Endothelial cell of umbilical vein (primary cell): Measurements from ENCODE around the gene RAB11B. TPM values are rescaled to one million over a fixed set of nuclear protein-coding genes. Genes with fewer than 3 reads are reported as not detected.

Experiments
- BruUV-seq: library from RNA; stranded (reverse); fragments of 400-500 nt; replicated peaks from 2 replicates; lab custom pipeline; 2021; lab: Mats Ljungman, UMichigan
- CTCF ChIA-PET: fragments of 300-600, 350-600 bp; sonication (Branson Sonifier 250); formaldehyde crosslinking; loops from one replicate; lab custom pipeline; 2021; ENCODE audit warnings: antibody characterized with exemption, inconsistent platforms; lab: Charles Lee
- POLR2A ChIA-PET: fragments of 300-600, 350-600 bp; sonication (Branson Sonifier 250); formaldehyde crosslinking; loops from one replicate; lab custom pipeline; 2021; ENCODE audit warnings: antibody characterized with exemption, inconsistent platforms; lab: Charles Lee
- DNase-seq: peaks from one replicate; pipeline ENCODE4 v3.0.0-alpha.2; 2011; ENCODE audit warnings: low read depth, low spot score
- FAIRE-seq: peaks from 2 replicates; lab custom pipeline; 2011; peaks lifted over from hg19 to GRCh38; lab: Jason Lieb, UNC
- H2AFZ ChIP-seq: 2 replicates; pipeline ENCODE4 v1.6.0; 2012; ENCODE audit warnings: low read depth, low read length, control low read depth, inconsistent platforms
- H3K27ac ChIP-seq: 2 replicates; pipeline ENCODE4 v1.5.1; 2011; ENCODE audit warnings: low read depth, mild to moderate bottlenecking, control low read depth, low read length, moderate library complexity; ENCODE audit not compliant: insufficient read depth
- H3K27me3 ChIP-seq, 2 experiments: 2 replicates each; pipeline versions ENCODE4 v1.6.0 to v1.6.1; 2011; ENCODE audit warnings: low read length in 2 of 2, mixed read lengths in 1 of 2; ENCODE audit not compliant: control insufficient read depth in 2 of 2, insufficient read depth in 2 of 2
- H3K36me3 ChIP-seq, 2 experiments: 2 replicates in 1 of 2; 3 replicates in 1 of 2; pipeline ENCODE4 v1.5.1; 2011; ENCODE audit warnings: low read length in 2 of 2, mild to moderate bottlenecking in 1 of 2, moderate library complexity in 1 of 2; ENCODE audit not compliant: control insufficient read depth in 2 of 2, insufficient read depth in 2 of 2; ENCODE audit errors: extremely low read depth in 1 of 2
- H3K4me1 ChIP-seq: 3 replicates; pipeline ENCODE4 v1.5.1; 2011; ENCODE audit warnings: mild to moderate bottlenecking, low read length; ENCODE audit not compliant: control insufficient read depth, insufficient read depth; ENCODE audit errors: extremely low read depth
- H3K4me2 ChIP-seq: 2 replicates; pipeline ENCODE4 v1.6.1; 2011; ENCODE audit warnings: low read length, control low read depth, mixed read lengths; ENCODE audit not compliant: insufficient read depth
- H3K4me3 ChIP-seq, 3 experiments: fragments of 200-600 bp in 1 of 3; sonication (generic), shearing (Covaris generic) in 1 of 3; replicated peaks in 1 of 3; 2 replicates each; pipeline ENCODE4 v1.5.1; 2011 to 2016; ENCODE audit warnings: control low read depth in 3 of 3, low read length in 3 of 3, mild to moderate bottlenecking in 2 of 3, inconsistent platforms in 1 of 3, low read depth in 1 of 3, moderate library complexity in 1 of 3; ENCODE audit not compliant: insufficient read depth in 1 of 3
- H3K79me2 ChIP-seq: 2 replicates; pipeline ENCODE4 v1.6.0; 2012; ENCODE audit warnings: low read length, inconsistent platforms; ENCODE audit not compliant: control insufficient read depth, insufficient read depth
- H3K9ac ChIP-seq: replicated peaks from 2 replicates; pipeline ENCODE3; 2011; ENCODE audit warnings: low read length, control low read depth; ENCODE audit not compliant: insufficient read depth; ENCODE audit errors: extremely low read depth
- H3K9me1 ChIP-seq: replicated peaks from 3 replicates; pipeline ENCODE4 v1.6.0; 2011; ENCODE audit warnings: mild to moderate bottlenecking, low read length; ENCODE audit not compliant: control insufficient read depth, insufficient read depth; ENCODE audit errors: extremely low read depth
- H3K9me3 ChIP-seq: replicated peaks from 2 replicates; pipeline ENCODE4 v1.5.1; 2012; ENCODE audit warnings: low read length, inconsistent platforms; ENCODE audit not compliant: control insufficient read depth, insufficient read depth
- H4K20me1 ChIP-seq: replicated peaks from 2 replicates; pipeline ENCODE3; 2011; ENCODE audit warnings: mild to moderate bottlenecking, low read length; ENCODE audit not compliant: control insufficient read depth, insufficient read depth; ENCODE audit errors: extremely low read depth
- EZH2 ChIP-seq: IDR thresholded peaks from 2 replicates; pipeline ENCODE4 v1.6.1; 2012; ENCODE audit warnings: borderline replicate concordance, low read depth, mild to moderate bottlenecking, moderate library complexity, low read length, inconsistent platforms; ENCODE audit not compliant: severe bottlenecking
- FOS ChIP-seq: IDR thresholded peaks from 2 replicates; pipeline ENCODE4 v1.6.1; 2011; ENCODE audit warnings: mild to moderate bottlenecking, low read length, moderate library complexity, borderline replicate concordance; ENCODE audit not compliant: insufficient read depth
- MAX ChIP-seq: IDR thresholded peaks from 2 replicates; pipeline ENCODE4 v1.6.1; 2011; ENCODE audit not compliant: insufficient read depth, insufficient read length
- POLR2A ChIP-seq: IDR thresholded peaks from 2 replicates; pipeline ENCODE4 v1.6.1; 2012; ENCODE audit warnings: low read depth, mild to moderate bottlenecking, control low read depth, low read length
- POLR2AphosphoS5 ChIP-seq: IDR thresholded peaks from 2 replicates; pipeline ENCODE4 v1.6.1; 2012; ENCODE audit warnings: low read depth, mild to moderate bottlenecking, control low read depth, low read length, moderate library complexity; ENCODE audit not compliant: insufficient read depth
- dilution Hi-C: fragments of 300-500 bp; cut with MboI; formaldehyde crosslinking; loops from one replicate; pipeline ENCODE4 v1.15.0; 2019; ENCODE audit warnings: low sequenced_read_pairs; ENCODE audit not compliant: extremely low pct_ligation_motif_present
- intact Hi-C: fragments of 100-400 bp; cut with micrococcal nuclease; formaldehyde crosslinking; loops from one replicate; pipeline ENCODE4 v1.10.0; 2022
- polyA plus RNA-seq, 4 experiments: library from polyadenylated mRNA; depleted of rRNA in 3 of 4; stranded (reverse) in 3 of 4; unstranded in 1 of 4; fragments of >200 nt; gene quantifications; 2 replicates each; pipeline versions ENCODE4 v1.2.1 to v1.2.3, GENCODE V29; 2011 to 2012; ENCODE audit warnings: missing spikeins in 1 of 4
- total RNA-seq: library from RNA; stranded (reverse); gene quantifications from 2 replicates; pipeline ENCODE4 v1.2.3, GENCODE V29; 2021
- TF ChIP-seq, protein P1 (sequence below), 2 donors: IDR thresholded peaks; 1 replicate in 1 of 2; 2 replicates in 1 of 2; pipeline ENCODE4 v1.5.1; 2011; ENCODE audit warnings: low read length in 2 of 2, mild to moderate bottlenecking in 2 of 2, moderate library complexity in 2 of 2, control low read depth in 1 of 2, inconsistent platforms in 1 of 2, low read depth in 1 of 2; ENCODE audit not compliant: insufficient read depth in 1 of 2; ENCODE audit errors: extremely low read depth in 1 of 2

The RAB11B gene
- total and polyA plus RNA-seq, 2 donors (not counting 3 experiments of a cell fraction or from before 2014, with no cell fraction given) = 74.1 to 99.8 TPM

DNA sequence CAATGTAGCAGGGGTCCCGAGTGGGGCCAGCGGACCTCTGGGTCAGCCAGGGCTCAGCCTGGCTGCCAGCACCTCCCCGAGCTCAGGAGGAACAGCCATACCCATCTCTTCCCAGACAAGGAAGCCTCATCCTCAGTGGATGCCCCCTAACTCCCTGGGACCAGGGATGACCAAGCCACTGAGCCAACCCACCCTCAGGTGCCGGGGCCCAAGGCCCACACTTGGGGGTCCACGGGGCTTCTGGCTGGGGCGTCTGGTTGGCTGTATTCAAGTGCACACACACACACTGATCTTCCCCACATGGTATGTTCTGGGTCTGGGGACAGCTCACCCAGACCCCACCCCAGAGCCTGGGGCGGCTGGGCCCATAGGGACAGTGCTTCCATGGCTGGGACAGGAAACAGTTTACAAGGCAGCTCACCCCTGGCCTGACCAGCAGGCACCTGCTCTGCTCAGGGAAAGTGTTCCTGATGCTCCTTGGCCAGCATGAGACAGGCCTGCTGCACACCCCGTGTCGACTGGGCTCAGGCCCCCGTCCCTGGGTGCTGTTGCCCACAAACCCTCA, 7.7 kb downstream of the RAB11B start:
- TF ChIP-seq FOS (no peak), POLR2AphosphoS5 (no peak), MAX (no peak), POLR2A (no peak), EZH2 (no peak)
- TF ChIP-seq, protein P1, sequence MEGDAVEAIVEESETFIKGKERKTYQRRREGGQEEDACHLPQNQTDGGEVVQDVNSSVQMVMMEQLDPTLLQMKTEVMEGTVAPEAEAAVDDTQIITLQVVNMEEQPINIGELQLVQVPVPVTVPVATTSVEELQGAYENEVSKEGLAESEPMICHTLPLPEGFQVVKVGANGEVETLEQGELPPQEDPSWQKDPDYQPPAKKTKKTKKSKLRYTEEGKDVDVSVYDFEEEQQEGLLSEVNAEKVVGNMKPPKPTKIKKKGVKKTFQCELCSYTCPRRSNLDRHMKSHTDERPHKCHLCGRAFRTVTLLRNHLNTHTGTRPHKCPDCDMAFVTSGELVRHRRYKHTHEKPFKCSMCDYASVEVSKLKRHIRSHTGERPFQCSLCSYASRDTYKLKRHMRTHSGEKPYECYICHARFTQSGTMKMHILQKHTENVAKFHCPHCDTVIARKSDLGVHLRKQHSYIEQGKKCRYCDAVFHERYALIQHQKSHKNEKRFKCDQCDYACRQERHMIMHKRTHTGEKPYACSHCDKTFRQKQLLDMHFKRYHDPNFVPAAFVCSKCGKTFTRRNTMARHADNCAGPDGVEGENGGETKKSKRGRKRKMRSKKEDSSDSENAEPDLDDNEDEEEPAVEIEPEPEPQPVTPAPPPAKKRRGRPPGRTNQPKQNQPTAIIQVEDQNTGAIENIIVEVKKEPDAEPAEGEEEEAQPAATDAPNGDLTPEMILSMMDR (IDR thresholded peaks at IDR 0.05; ENCODE audit: extremely low read depth in 1 of 2, insufficient read depth in 1 of 2, low read depth in 1 of 2, low read length in 2 of 2) = no peak
- ChIA-PET POLR2A (interaction anchor here (1.2 kb wide), 1 partner anchor 43 kb away, joined by 3 read pairs; no protein-coding TSS in a partner anchor), CTCF (interaction anchor here (0.9 to 4.0 kb wide), 7 partner anchors 15 to 50 kb away, joined by 3 to 79 read pairs (median 5); partner anchors contain the start of genes ANGPTL4 and MARCHF2)
- H3K4me2 ChIP-seq = no peak overlapping the region
- dilution Hi-C loops = no loop called here
- H3K79me2 ChIP-seq = peaks cover 44% of the 10 kb centered on the region
- H3K9me1 ChIP-seq = no peaks in the 10 kb centered on the region
- H3K4me1 ChIP-seq = peaks cover 20% of the 10 kb centered on the region
- H3K9ac ChIP-seq = no peak overlapping the region
- intact Hi-C loops = loop anchor here (2.0 kb wide), 1 partner anchor 69 kb away; no protein-coding TSS in a partner anchor
- H3K27ac ChIP-seq = no peak overlapping the region
- H3K36me3 ChIP-seq = peaks cover 0 to 15% of the 10 kb centered on the region in 2 experiments
- FAIRE-seq (no peak), DNase-seq (no peak)
- no peaks in the 10 kb centered on the region for H4K20me1 ChIP-seq
- no peaks in the 10 kb centered on the region for H3K9me3 ChIP-seq
- no peaks in the 10 kb centered on the region for H3K27me3 ChIP-seq
- no TSS peak for BruUV-seq
- H2AFZ ChIP-seq = no peak overlapping the region
- H3K4me3 ChIP-seq = no peak overlapping the region
